ENCODE results near the gene KLHL26. TPM values are rescaled to one million over a fixed set of nuclear protein-coding genes. Genes with fewer than 3 reads are reported as not detected.

KLHL26 gene
- polyA plus RNA-seq, 2 donors = 1.8 to 2.0 TPM

- Histone ChIP-seq H3K4me1 (ENCODE audit: control insufficient read depth in 2 of 2, insufficient read depth in 2 of 2, low read length in 1 of 2) (no peaks in the 10 kb centered on the region), H3K9me3 (ENCODE audit: control insufficient read depth in 2 of 2, insufficient read depth in 1 of 2, low read depth in 1 of 2, low read length in 1 of 2) (no peaks in the 10 kb centered on the region), H3K27ac (ENCODE audit: low read depth in 2 of 2, low read length in 1 of 2) (no peak overlapping the region), H3K4me3 (ENCODE audit: low read depth in 1 of 2, low read length in 2 of 2) (no peak overlapping the region), H3K36me3 (ENCODE audit: control insufficient read depth in 2 of 2, insufficient read depth in 2 of 2, low read length in 1 of 2) (no peaks in the 10 kb centered on the region), H3K27me3 (ENCODE audit: control insufficient read depth in 1 of 2, insufficient read depth in 2 of 2, low read length in 2 of 2) (no peaks in the 10 kb centered on the region)
- 80 to 86% methylated on average over 25 of the region's 25 CpGs for WGBS, 2 donors
Observed at GRCh38 chr19:18719541-18719940, 82.7 kb downstream of the KLHL26 start.

Other genes with a start within 250 kb of the KLHL26 start
- gene LRRC25, start 239.4 kb upstream of the KLHL26 start, polyA plus RNA-seq = under 1 TPM; 0.55 to 0.66 TPM
- gene SSBP4, start 217.6 kb upstream of the KLHL26 start, polyA plus RNA-seq = 10 to 100 TPM; 25.4 to 25.9 TPM
- gene ISYNA1, start 198.9 kb upstream of the KLHL26 start, polyA plus RNA-seq = 10 to 100 TPM; 17.5 to 42.7 TPM
- 1 to 10 TPM; 7.1 to 9.1 TPM for gene ELL, start 115.0 kb upstream of the KLHL26 start, polyA plus RNA-seq
- 100 to 1,000 TPM; 175 to 269 TPM for gene FKBP8, start 93.5 kb upstream of the KLHL26 start, polyA plus RNA-seq
- 10 to 100 TPM; 43.7 to 68.1 TPM for gene KXD1, start 79.2 kb upstream of the KLHL26 start, polyA plus RNA-seq
- 1,000 to 10,000 TPM in 1 of 2 donors, 100 to 1,000 TPM in 1; 709 to 1,325 TPM for gene UBA52, start 65.2 kb upstream of the KLHL26 start, polyA plus RNA-seq
- gene REX1BD, start 48.2 kb upstream of the KLHL26 start, polyA plus RNA-seq = 10 to 100 TPM; 48.4 to 59.0 TPM
- gene CRLF1, start 30.2 kb upstream of the KLHL26 start, polyA plus RNA-seq = 10 to 100 TPM in 1 of 2 donors, 1 to 10 TPM in 1; 2.8 to 11.1 TPM
- gene TMEM59L, start 24.2 kb upstream of the KLHL26 start, polyA plus RNA-seq = under 1 TPM; 0.41 to 0.71 TPM
- 1 to 10 TPM; 2.1 to 4.0 TPM for gene CRTC1, start 46.7 kb downstream of the KLHL26 start, polyA plus RNA-seq
- gene COMP, start 154.3 kb downstream of the KLHL26 start, polyA plus RNA-seq = 1 to 10 TPM in 1 of 2 donors, under 1 TPM in 1; 0.71 to 4.0 TPM
- 10 to 100 TPM; 28.1 to 41.7 TPM for gene UPF1, start 194.9 kb downstream of the KLHL26 start, polyA plus RNA-seq

Measured in esophagus (tissue), 2 donors.